IMR-90 (cell line): Measurements from ENCODE around the gene PIP4K2A. TPM values are rescaled to one million over a fixed set of nuclear protein-coding genes. Genes with fewer than 3 reads are reported as not detected.

ENCODE experiments used
- ATAC-seq: fragments of 200-7000 bp; cut with Tn5 transposase; 2 replicates; pipeline ENCODE4 v1.9.1; 2020; ENCODE audit warnings: low read depth, mild to moderate bottlenecking, moderate library complexity
- BruUV-seq: library from RNA; stranded (reverse); fragments of 400-500 nt; replicated peaks from 2 replicates; lab custom pipeline; 2021; lab: Mats Ljungman, UMichigan
- CTCF ChIA-PET: fragments of 300-600 bp; formaldehyde crosslinking; extraction: SDS; loops from one replicate; lab custom pipeline; 2021; ENCODE audit warnings: antibody characterized with exemption; lab: Yijun Ruan, JAX
- POLR2A ChIA-PET: fragments of 300-600 bp; sonication (Branson Sonifier 250); formaldehyde crosslinking; loops from one replicate; lab custom pipeline; 2022; ENCODE audit warnings: antibody characterized with exemption; ENCODE audit not compliant: unreplicated experiment; lab: Charles Lee
- DNase-seq: peaks from one replicate; pipeline ENCODE4 v3.0.0; 2013
- H2AFZ ChIP-seq: replicated peaks from 2 replicates; pipeline ENCODE3; 2013; ENCODE audit warnings: low read length, mild to moderate bottlenecking; ENCODE audit not compliant: poor library complexity
- H2AK5ac ChIP-seq: 2 replicates; pipeline ENCODE4 v1.6.1; 2013; ENCODE audit warnings: low read depth, low read length, inconsistent platforms
- H2AK9ac ChIP-seq: replicated peaks from 2 replicates; pipeline ENCODE3; 2013; ENCODE audit warnings: mild to moderate bottlenecking, low read depth, low read length, moderate library complexity; ENCODE audit not compliant: poor library complexity
- H2BK120ac ChIP-seq: 2 replicates; pipeline ENCODE4 v1.6.1; 2013; ENCODE audit warnings: low read depth, low read length, inconsistent platforms
- H2BK15ac ChIP-seq: 3 replicates; pipeline ENCODE4 v1.6.1; 2013; ENCODE audit warnings: low read depth, low read length, inconsistent platforms
- H2BK20ac ChIP-seq: 2 replicates; pipeline ENCODE4 v1.6.1; 2013; ENCODE audit warnings: low read depth, mild to moderate bottlenecking, inconsistent platforms, low read length, moderate library complexity
- H2BK5ac ChIP-seq: 2 replicates; pipeline ENCODE4 v1.6.1; 2013; ENCODE audit warnings: mild to moderate bottlenecking, low read depth, low read length, inconsistent platforms; ENCODE audit not compliant: poor library complexity, severe bottlenecking
- H3K14ac ChIP-seq: replicated peaks from 2 replicates; pipeline ENCODE4 v1.6.1; 2013; ENCODE audit warnings: low read depth, low read length, inconsistent platforms
- H3K18ac ChIP-seq: 2 replicates; pipeline ENCODE4 v1.6.1; 2013; ENCODE audit warnings: low read depth, low read length, control low read depth
- H3K23ac ChIP-seq: 2 replicates; pipeline ENCODE4 v1.6.1; 2013; ENCODE audit warnings: low read depth, low read length, inconsistent platforms
- H3K27ac ChIP-seq: 2 replicates; pipeline ENCODE4 v1.5.1; 2013; ENCODE audit warnings: mild to moderate bottlenecking, control low read depth, low read length; ENCODE audit not compliant: insufficient read depth
- H3K27me3 ChIP-seq: 2 replicates; pipeline ENCODE4 v1.6.1; 2013; ENCODE audit warnings: low read length; ENCODE audit not compliant: control insufficient read depth, insufficient read depth
- H3K36me3 ChIP-seq: 2 replicates; pipeline ENCODE4 v1.6.1; 2013; ENCODE audit warnings: low read length, mixed read lengths; ENCODE audit not compliant: control insufficient read depth, insufficient read depth
- H3K4ac ChIP-seq: 2 replicates; pipeline ENCODE4 v1.6.1; 2013; ENCODE audit warnings: low read depth, low read length, inconsistent platforms
- H3K4me1 ChIP-seq: 2 replicates; pipeline ENCODE4 v1.6.1; 2013; ENCODE audit warnings: low read length, mixed read lengths; ENCODE audit not compliant: control insufficient read depth, insufficient read depth
- H3K4me2 ChIP-seq: 2 replicates; pipeline ENCODE4 v1.6.1; 2013; ENCODE audit warnings: low read depth, mild to moderate bottlenecking, control low read depth, low read length, moderate library complexity
- H3K4me3 ChIP-seq: 2 replicates; pipeline ENCODE4 v1.5.1; 2013; ENCODE audit warnings: low read depth, mild to moderate bottlenecking, control low read depth, low read length, moderate library complexity; ENCODE audit not compliant: insufficient read depth
- H3K56ac ChIP-seq: 2 replicates; pipeline ENCODE4 v1.6.1; 2013; ENCODE audit warnings: low read length, inconsistent platforms; ENCODE audit not compliant: insufficient read depth; ENCODE audit errors: extremely low read depth
- H3K79me1 ChIP-seq, 2 experiments: 2 replicates each; pipeline ENCODE4 v1.6.1; 2013; ENCODE audit warnings: low read length in 2 of 2, inconsistent platforms in 1 of 2, low read depth in 1 of 2
- H3K9ac ChIP-seq: 2 replicates; pipeline ENCODE4 v1.6.1; 2013; ENCODE audit warnings: low read depth, low read length, control low read depth
- H3K9me1 ChIP-seq: 2 replicates; pipeline ENCODE4 v1.6.1; 2013; ENCODE audit warnings: low read length, inconsistent platforms; ENCODE audit not compliant: insufficient read depth
- H3K9me3 ChIP-seq: 2 replicates; pipeline ENCODE4 v1.6.1; 2013; ENCODE audit warnings: low read length; ENCODE audit not compliant: control insufficient read depth, insufficient read depth
- H4K20me1 ChIP-seq: 2 replicates; pipeline ENCODE4 v1.6.1; 2013; ENCODE audit warnings: low read length, inconsistent platforms; ENCODE audit not compliant: insufficient read depth
- H4K5ac ChIP-seq: 2 replicates; pipeline ENCODE4 v1.6.1; 2013; ENCODE audit warnings: mild to moderate bottlenecking, low read depth, low read length, control low read depth
- H4K8ac ChIP-seq, 2 experiments: 2 replicates each; pipeline ENCODE4 v1.6.1; 2013; ENCODE audit warnings: low read depth in 2 of 2, low read length in 2 of 2, control low read depth in 1 of 2, inconsistent platforms in 1 of 2
- H4K91ac ChIP-seq: 2 replicates; pipeline ENCODE4 v1.6.1; 2013; ENCODE audit warnings: low read depth, low read length, inconsistent platforms; ENCODE audit not compliant: insufficient read depth
- CTCF ChIP-seq: conservative IDR thresholded peaks from 2 replicates; pipeline ENCODE4 v1.5.1; 2012; ENCODE audit warnings: mild to moderate bottlenecking, low read depth, low read length, improper control_type of control experiment
- FOS ChIP-seq: fragments of 150-350 bp; IDR thresholded peaks from 2 replicates; pipeline ENCODE4 v1.6.1; 2016; ENCODE audit warnings: low read depth, low read length
- NFE2L2 ChIP-seq: fragments of 150-350 bp; IDR thresholded peaks from 2 replicates; pipeline ENCODE4 v1.6.1; 2016; ENCODE audit warnings: low read depth, mild to moderate bottlenecking, low read length
- RFX5 ChIP-seq: IDR thresholded peaks from 2 replicates; pipeline ENCODE4 v1.8.0; 2012; ENCODE audit warnings: low read depth, mild to moderate bottlenecking, low read length, moderate library complexity
- WGBS, 2 experiments: methylation state at CpG; one replicate each; pipeline versions ENCODE4 v1.1.5 to v1.1.7; 2013; ENCODE audit warnings: missing lambda C conversion rate in 2 of 2; ENCODE audit not compliant: insufficient read length in 1 of 2; ENCODE audit errors: extremely low coverage in 2 of 2; 5-methylcytosine and 5-hydroxymethylcytosine counted together
- dilution Hi-C: fragments of 300-500 bp; cut with HindIII; formaldehyde crosslinking; loops from one replicate; pipeline ENCODE4 v1.14.3; 2018; ENCODE audit warnings: low sequenced_read_pairs; ENCODE audit not compliant: unreplicated experiment
- in situ Hi-C: fragments of 300-500 bp; cut with MboI; formaldehyde crosslinking; loops from 3 replicates; pipeline ENCODE4 v1.14.3; 2019; ENCODE audit warnings: low sequenced_read_pairs, inconsistent platforms, mixed read lengths
- intact Hi-C: fragments of 100-400 bp; cut with micrococcal nuclease; formaldehyde crosslinking; loops from 2 replicates; pipeline ENCODE4 v1.10.0; 2022
- polyA plus RNA-seq, 3 experiments: library from polyadenylated mRNA; depleted of rRNA; stranded (reverse); fragments of >200 nt; gene quantifications; 2 replicates each; pipeline ENCODE4 v1.2.3, GENCODE V29; 2012; ENCODE audit warnings: low replicate concordance in 1 of 3
- total RNA-seq: library from RNA; depleted of rRNA; stranded (reverse); fragments of >200 nt; gene quantifications from 2 replicates; pipeline ENCODE4 v1.2.3, GENCODE V29; 2012

The PIP4K2A gene
- total and polyA plus RNA-seq, 2 of the 4 experiments (the other 2 are of a cell fraction): 9.8 to 18.1 TPM

- TF ChIP-seq CTCF (no peak), FOS (no peak)
These were observed 94.1 kb downstream of the PIP4K2A start (continued) for GRCh38 chr10:22620140-22620857.

GRCh38 chr10:22619101-22619500, 95.3 kb downstream of the PIP4K2A start:
- CTCF ChIA-PET: interaction anchor here (0.9 to 1.1 kb wide), 2 partner anchors 45 to 378 kb away, joined by 3 to 4 read pairs; no protein-coding TSS in a partner anchor

More at GRCh38 chr10:22619101-22619500, 95.3 kb downstream of the PIP4K2A start:
- Histone ChIP-seq H2BK120ac (0 out of 2 replicates have a peak overlapping the region, but pooled peaks have one; percentile 52), H3K4me3 (no peak overlapping the region), H2AFZ (no peak overlapping the region), H2AK9ac (no peak overlapping the region), H3K56ac (no peak overlapping the region), H4K20me1 (0 out of 2 replicates have a peak, but pooled peaks cover 6% of the 10 kb centered on the region), H3K79me1 (peaks cover 34 to 64% of the 10 kb centered on the region in 2 experiments), H2AK5ac (no peak overlapping the region), H3K36me3 (no peaks in the 10 kb centered on the region), H3K4ac (peak overlapping the region; percentile 51; the same call in 1 of the 2 replicates), H2BK15ac (no peak overlapping the region), H3K4me2 (no peak overlapping the region), H3K9me3 (no peaks in the 10 kb centered on the region), H3K27me3 (no peaks in the 10 kb centered on the region), H3K14ac (no peak overlapping the region; the same call in 1 of the 2 replicates), H3K27ac (no peak overlapping the region), H3K18ac (no peak overlapping the region), H2BK20ac (peak overlapping the region; percentile 40; the same call in 1 of the 2 replicates), H2BK5ac (no peak overlapping the region), H3K9ac (no peak overlapping the region), H4K8ac (0 out of 4 replicates have a peak overlapping the region, but pooled peaks of 1 of the 2 experiments have one; percentile 56), H4K91ac (peak overlapping the region; percentile 19; the same call in 1 of the 2 replicates), H3K9me1 (peaks cover 24% of the 10 kb centered on the region), H3K23ac (no peak overlapping the region), H4K5ac (no peak overlapping the region), H3K4me1 (peaks cover 25% of the 10 kb centered on the region)
- TF ChIP-seq NFE2L2: no peak
- TF ChIP-seq RFX5: no peak
- POLR2A ChIA-PET: interaction anchor here (0.6 kb wide), 1 partner anchor 316 kb away, joined by 3 read pairs; no protein-coding TSS in a partner anchor
- DNase-seq: no peak
- no peak for ATAC-seq
- WGBS, 2 experiments: no CpG with 5 or more reads among the region's 2 CpGs
- intact Hi-C loops (no loop called here), in situ Hi-C loops (loop anchor here (25.0 kb wide), 1 partner anchor 1107 kb away; no protein-coding TSS in a partner anchor), dilution Hi-C loops (no loop called here)
- BruUV-seq: no TSS peak
